GM18858 (cell line): ENCODE measurements around the gene NFKBIZ.
"Not testable (repeated sequence)": the region's sequence is repeated elsewhere in the genome, so short reads cannot be mapped to it uniquely, and the experiment has no call there.

ENCODE experiments used
- ATAC-seq: cut with Tn5 transposase; IDR thresholded peaks from one replicate; pipeline ENCODE4 v1.9.1; 2021; ENCODE audit not compliant: unreplicated experiment

NFKBIZ gene

GRCh38 chr3:101868534-101869464 is 19.5 kb downstream of the NFKBIZ start:
- no peak for ATAC-seq

- ATAC-seq: no peak
Measured at GRCh38 chr3:101870138-101870537, 20.8 kb downstream of the NFKBIZ start.

DNA sequence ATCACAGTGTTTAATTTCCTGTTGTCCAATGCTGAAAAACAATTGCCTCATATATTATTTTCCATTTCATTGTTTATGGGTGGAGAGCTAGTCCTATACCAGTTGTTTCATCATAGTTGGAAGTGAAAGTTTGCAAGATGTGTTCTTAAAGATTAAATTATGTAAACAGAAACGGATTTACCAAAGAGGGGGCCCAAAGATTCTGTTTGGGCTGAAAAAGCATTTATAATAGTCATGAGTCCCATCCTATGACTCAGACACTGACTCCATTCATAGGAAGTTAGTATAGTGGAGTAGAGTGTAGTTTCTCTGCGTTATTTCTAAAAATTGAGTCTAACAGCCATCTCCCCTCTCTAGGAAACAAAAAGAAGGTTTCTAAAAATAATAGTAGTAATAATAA is 24.3 kb downstream of the NFKBIZ start:
- ATAC-seq: no peak

GRCh38 chr3:101876142-101876541 is 26.8 kb downstream of the NFKBIZ start:
- ATAC-seq: peak; percentile 46

GRCh38 chr3:101878589-101878988 is 29.3 kb downstream of the NFKBIZ start:
- ATAC-seq: no peak

GRCh38 chr3:101879102-101879501 is 29.8 kb downstream of the NFKBIZ start:
- ATAC-seq: no peak

DNA sequence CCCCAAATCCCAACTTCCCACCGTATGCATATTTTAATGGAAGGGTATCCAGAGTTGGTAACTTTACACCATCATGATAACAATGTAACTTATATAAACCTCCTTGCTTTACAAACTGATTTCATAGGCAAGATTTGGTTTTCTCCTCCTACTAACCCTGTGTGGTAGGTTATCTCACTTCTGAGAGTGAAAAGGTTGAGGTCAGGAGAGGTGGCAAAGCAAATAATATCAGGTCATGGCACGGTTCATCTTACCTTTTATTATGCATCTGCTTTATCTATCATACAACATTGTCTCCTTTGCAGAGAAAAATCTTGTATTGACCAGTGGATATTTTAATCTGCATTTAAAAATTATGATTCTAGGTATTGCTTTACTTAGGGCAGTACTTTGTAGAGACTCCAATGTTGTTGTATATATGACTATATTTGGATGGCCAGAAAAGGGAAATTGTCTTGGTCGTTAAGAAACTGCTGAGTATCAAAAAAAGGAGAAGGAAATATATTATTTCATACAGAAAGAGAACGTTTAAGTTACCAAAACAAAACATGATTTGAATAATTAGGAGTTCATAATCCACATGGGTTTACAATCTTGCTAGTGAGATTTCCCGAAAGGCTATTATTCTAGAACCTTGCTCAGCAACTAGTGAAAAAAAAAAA is 30.4 kb downstream of the NFKBIZ start:
- ATAC-seq: no peak

DNA sequence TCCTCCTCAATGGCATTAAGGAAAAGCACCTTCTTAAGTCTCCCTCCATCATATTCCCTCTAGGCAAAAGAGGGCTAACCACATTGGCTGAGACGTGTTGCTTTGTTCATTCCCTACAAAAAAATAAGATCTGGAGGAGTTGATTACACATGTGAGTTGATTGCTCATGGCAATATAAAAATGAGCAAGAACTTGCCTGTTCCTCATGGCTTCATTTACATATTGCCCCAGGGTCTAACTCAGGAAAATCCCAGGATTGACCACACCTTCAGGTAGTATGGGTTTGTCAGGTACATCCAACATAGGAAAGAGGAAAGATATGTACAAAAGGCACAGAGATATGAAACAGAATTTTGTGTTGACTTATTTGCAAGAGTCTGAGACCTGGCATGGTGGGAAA is 35.5 kb downstream of the NFKBIZ start:
- ATAC-seq: no peak

DNA sequence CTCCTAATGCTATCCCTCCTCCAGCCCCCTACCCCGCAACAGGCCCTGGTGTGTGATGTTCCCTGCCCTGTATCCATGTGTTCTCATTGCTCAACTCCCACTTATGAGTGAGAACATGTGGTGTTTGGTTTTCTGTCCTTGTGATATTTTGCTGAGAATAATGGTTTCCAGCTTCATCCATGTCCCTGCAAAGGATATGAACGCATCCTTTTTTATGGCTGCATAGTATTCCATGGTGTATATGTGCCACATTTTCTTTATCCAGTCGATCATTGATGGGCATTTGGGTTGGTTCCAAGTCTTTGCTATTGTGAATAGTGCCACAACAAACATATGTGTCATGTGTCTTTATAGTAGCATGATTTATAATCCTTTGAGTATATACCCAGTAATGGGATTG is 36.3 kb downstream of the NFKBIZ start:
- not testable (repeated sequence) for ATAC-seq

DNA sequence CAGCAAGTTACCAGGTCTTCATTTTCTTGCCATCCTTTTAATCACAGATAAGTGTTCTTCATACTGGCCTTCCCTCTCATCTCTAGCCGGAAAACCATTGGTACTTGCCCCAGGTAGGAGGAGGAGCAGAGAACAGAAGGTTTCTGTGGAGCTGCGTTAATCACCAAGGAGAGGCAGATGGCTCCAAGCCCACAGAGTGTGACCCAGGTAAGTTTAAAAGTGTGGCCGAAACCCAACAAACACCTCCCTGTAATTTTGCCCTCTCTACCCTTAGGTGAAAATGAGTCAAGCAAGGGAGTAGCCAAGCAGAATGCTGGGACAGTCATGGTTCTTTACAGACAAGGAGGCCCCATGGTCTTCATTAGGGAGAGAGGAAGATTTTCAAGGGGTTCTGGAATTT is 37.3 kb downstream of the NFKBIZ start:
- ATAC-seq: no peak

DNA sequence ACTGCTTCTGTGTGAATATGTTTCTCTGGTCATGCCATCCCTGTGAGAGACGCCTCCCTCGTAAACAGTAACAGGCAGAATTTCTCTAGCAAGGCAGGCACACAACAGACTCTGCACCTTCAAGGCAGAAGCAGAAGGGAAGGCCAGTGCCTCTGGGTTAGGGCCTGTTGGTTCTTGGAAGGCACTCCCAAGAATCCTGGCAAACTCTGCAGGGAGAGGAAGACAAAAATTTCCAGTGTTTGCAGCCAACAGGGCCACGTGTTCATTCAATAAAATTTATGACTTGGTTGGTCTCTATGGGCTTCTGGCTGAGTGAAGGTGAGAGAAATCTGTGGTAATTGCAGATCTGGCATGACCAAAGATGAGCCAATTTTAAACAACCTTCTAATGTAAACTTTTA is 39.3 kb downstream of the NFKBIZ start:
- no peak for ATAC-seq

GRCh38 chr3:101890716-101891115 is 41.4 kb downstream of the NFKBIZ start:
- no peak for ATAC-seq

DNA sequence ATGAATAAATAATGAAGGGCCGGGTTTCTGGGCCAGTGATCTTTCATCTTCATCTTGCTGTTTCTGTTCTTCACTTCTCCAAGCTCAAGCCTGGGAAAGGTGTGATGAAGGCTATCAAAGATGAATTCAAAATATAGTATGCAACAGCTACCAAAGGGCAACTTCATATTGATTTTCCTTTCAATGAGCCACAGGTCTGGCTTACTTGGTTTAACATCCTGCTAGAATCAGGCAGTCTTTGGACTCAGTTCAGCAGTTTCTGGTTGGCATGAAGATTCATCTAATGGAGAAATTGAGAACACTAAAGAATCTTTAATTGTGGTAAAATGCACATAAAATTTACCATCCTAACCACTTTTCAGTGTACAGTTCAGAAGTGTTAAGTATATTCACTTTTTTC is 43.3 kb downstream of the NFKBIZ start:
- ATAC-seq: no peak

DNA sequence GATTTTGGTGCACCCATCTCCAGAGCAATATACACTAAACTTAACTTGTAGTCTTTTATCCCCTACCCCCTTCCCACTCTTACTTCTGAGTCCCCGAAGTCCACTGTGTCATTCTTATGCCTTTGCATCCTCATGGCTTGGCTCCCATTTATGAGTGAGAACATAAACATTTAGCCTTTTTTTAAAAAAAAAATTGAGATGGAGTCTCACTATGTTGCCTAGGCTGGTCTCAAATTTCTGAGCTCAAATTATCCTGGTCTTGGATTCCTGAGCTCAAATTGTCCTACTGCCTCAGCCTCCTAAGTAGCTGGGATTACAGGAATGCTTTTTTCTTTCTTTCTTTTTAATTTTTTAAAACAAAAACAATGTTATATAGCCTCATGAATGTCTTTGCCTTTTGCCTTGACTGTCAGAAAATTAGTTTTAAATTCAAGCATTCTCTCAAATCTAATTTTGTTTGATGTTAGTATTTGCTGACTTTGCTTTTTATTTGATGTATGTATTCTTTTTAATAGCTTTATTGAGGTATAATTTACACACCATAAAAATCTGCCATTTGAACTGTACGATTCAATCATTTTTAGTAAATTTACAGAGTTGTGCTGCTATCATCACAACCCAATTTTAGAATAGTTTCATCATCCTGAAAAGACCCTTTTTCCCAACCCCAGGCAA is 46.9 kb downstream of the NFKBIZ start:
- ATAC-seq: no peak

GRCh38 chr3:101897013-101897412 is 47.7 kb downstream of the NFKBIZ start:
- no peak for ATAC-seq

GRCh38 chr3:101898039-101898438 is 48.7 kb downstream of the NFKBIZ start:
- ATAC-seq: no peak

- ATAC-seq: peak; percentile 82
Measured at GRCh38 chr3:101898752-101899169, 49.4 kb downstream of the NFKBIZ start.

GRCh38 chr3:101900316-101900715 is 51.0 kb downstream of the NFKBIZ start:
- ATAC-seq: no peak

DNA sequence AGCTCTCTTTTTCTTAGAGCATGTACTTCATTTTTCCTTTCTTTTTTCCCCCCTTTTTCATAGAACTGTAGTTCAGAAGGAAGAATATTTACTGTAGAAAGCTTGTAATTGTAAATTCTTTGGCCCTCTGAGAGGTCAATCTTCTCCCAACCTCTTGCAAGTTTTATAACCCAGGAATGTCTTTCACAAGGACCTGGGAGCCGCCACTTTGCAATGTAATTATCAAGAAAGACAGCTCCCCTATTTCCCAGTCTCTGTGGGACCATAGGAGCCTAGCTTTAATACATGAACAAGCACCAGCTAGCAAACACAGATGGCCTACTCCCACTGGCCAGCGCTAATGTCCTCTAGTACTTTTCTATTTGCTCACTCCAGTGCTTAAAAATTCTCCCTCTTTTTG is 51.4 kb downstream of the NFKBIZ start:
- ATAC-seq: no peak

DNA sequence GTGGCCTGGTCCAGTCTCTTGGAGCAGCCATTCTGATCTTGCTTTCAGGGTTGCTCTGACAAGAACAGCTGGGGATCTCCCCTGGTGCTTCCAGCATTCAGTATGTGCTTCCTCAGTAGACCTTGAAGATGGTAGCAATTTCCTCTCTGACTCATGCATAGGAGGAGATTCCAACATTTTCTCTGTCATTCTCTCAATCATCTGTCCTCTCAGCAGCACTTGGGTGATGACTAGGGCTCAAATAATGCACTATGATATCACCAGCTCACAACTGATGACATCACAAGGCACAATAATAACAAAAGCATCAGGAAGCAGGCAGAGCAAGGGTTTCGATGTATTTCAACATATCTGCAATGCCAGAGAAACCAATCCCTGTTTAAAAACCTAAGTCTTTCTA is 52.7 kb downstream of the NFKBIZ start:
- ATAC-seq: peak; percentile 40

DNA sequence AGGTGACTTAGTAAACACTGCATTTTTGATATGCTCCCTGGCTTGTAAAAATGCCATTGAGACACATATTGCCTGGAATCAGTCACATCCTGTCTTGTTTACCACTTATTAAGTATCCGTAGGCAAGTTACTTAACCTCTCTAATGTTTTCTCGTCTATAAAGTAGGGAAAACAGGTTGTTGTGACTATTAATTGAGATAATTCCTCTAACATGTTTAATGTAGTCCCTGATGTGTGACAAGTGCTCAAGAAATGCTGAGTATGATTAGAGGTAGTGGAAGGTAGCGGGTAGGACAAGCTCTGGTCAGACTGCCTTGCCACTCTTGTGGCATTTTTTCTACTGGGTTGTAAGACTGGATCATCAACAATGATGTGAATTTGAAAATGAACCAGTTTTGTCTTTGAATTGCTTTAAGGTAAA is 54.1 kb downstream of the NFKBIZ start:
- ATAC-seq: no peak

DNA sequence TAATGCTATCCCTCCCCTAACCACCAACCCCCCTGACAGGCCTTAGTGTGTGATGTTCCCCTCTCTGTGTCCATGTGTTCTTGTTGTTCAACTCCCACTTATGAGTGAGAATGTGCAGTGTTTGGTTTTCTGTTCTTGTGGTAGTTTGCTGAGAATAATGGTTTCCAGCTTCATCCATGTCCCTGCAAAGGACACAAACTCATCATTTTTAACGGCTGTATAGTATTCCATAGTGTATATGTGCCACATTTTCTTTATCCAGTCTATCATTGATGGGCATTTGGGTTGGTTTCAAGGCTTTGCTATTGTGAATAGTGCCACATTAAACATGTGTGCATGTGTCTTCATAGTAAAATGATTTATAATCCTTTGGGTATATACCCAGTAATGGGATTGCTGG is 56.3 kb downstream of the NFKBIZ start:
- ATAC-seq: not testable (repeated sequence)
